Caco-2 (cell line): ENCODE measurements around the gene VPS13D. TPM values are rescaled to one million over a fixed set of nuclear protein-coding genes. Genes with fewer than 3 reads are reported as not detected.
"Not testable (repeated sequence)": the region's sequence is repeated elsewhere in the genome, so short reads cannot be mapped to it uniquely, and the experiment has no call there.

Source experiments
- BruUV-seq: library from RNA; stranded (reverse); fragments of 400-500 nt; replicated peaks from 2 replicates; lab custom pipeline; 2021; lab: Mats Ljungman, UMichigan
- CTCF ChIA-PET: fragments of 300-600 bp; sonication (Branson Sonifier 250); formaldehyde crosslinking; loops from one replicate; lab custom pipeline; 2022; ENCODE audit warnings: antibody characterized with exemption; lab: Charles Lee
- POLR2A ChIA-PET: fragments of 300-600 bp; sonication (Branson Sonifier 250); formaldehyde crosslinking; loops from one replicate; lab custom pipeline; 2022; ENCODE audit warnings: antibody characterized with exemption; lab: Charles Lee
- DNase-seq, 2 experiments: peaks; one replicate each; pipeline versions ENCODE4 v3.0.0 to v3.0.0-alpha.2; 2020 to 2022
- H3K27me3 ChIP-seq: replicated peaks from 2 replicates; pipeline ENCODE4 v1.6.0; 2011; ENCODE audit warnings: low read length; ENCODE audit not compliant: control insufficient read depth, insufficient read depth
- H3K36me3 ChIP-seq: 2 replicates; pipeline ENCODE4 v1.5.1; 2011; ENCODE audit warnings: low read length; ENCODE audit not compliant: control insufficient read depth, insufficient read depth
- H3K4me1 ChIP-seq: fragments of 250-450 bp; sonication (Bioruptor Pico); 2 replicates; pipeline ENCODE4 v1.5.1; 2020; ENCODE audit warnings: mild to moderate bottlenecking
- H3K4me3 ChIP-seq: 2 replicates; pipeline ENCODE4 v1.5.1; 2011; ENCODE audit warnings: low read depth, mild to moderate bottlenecking, control low read depth, low read length
- H3K9me3 ChIP-seq: fragments of 250-450 bp; sonication (Bioruptor Pico); 2 replicates; pipeline ENCODE4 v1.5.1; 2020; ENCODE audit warnings: mild to moderate bottlenecking, moderate library complexity
- H3K27ac Mint-ChIP-seq: one replicate; pipeline ENCODE4 v1.8.0; 2022; ENCODE audit warnings: mixed read lengths; ENCODE audit not compliant: unreplicated experiment
- H3K27me3 Mint-ChIP-seq: one replicate; pipeline ENCODE4 v1.8.0; 2022; ENCODE audit warnings: mixed read lengths; ENCODE audit not compliant: insufficient read depth, unreplicated experiment
- H3K36me3 Mint-ChIP-seq: one replicate; pipeline ENCODE4 v1.8.0; 2022; ENCODE audit warnings: mild to moderate bottlenecking, mixed read lengths; ENCODE audit not compliant: insufficient read depth, unreplicated experiment
- H3K4me1 Mint-ChIP-seq: one replicate; pipeline ENCODE4 v1.8.0; 2022; ENCODE audit warnings: low read depth, mixed read lengths; ENCODE audit not compliant: unreplicated experiment
- H3K4me3 Mint-ChIP-seq: one replicate; pipeline ENCODE4 v1.8.0; 2022; ENCODE audit warnings: mild to moderate bottlenecking, moderate library complexity, mixed read lengths; ENCODE audit not compliant: unreplicated experiment
- H3K9me3 Mint-ChIP-seq: one replicate; pipeline ENCODE4 v1.8.0; 2022; ENCODE audit warnings: mixed read lengths; ENCODE audit not compliant: unreplicated experiment
- CTCF ChIP-seq, 2 experiments: fragments of 200-600 bp in 1 of 2; IDR thresholded peaks; 1 replicate in 1 of 2; 2 replicates in 1 of 2; pipeline versions ENCODE4 v1.5.1 to v1.8.0; 2011 to 2022; ENCODE audit warnings: antibody characterized with exemption in 1 of 2, control low read depth in 1 of 2, inconsistent platforms in 1 of 2, low read depth in 1 of 2, low read length in 1 of 2, mild to moderate bottlenecking in 1 of 2, moderate library complexity in 1 of 2; ENCODE audit not compliant: insufficient read depth in 1 of 2, severe bottlenecking in 1 of 2, unreplicated experiment in 1 of 2
- intact Hi-C: fragments of 100-400 bp; cut with micrococcal nuclease; formaldehyde crosslinking; loops from one replicate; pipeline ENCODE4 v1.10.0; 2022; ENCODE audit not compliant: unreplicated experiment
- total RNA-seq: library from RNA; stranded (reverse); gene quantifications from 2 replicates; pipeline ENCODE4 v1.2.3, GENCODE V29; 2022

VPS13D gene
- total RNA-seq, 1 experiment from 2014 or later, result 25.6 TPM

GRCh38 chr1:12320486-12320885 lies 90.7 kb downstream of the VPS13D start:
- Mint-ChIP-seq H3K36me3 (peaks cover 18% of the 10 kb centered on the region), H3K27ac (no peak overlapping the region), H3K4me3 (no peak overlapping the region), H3K27me3 (no peaks in the 10 kb centered on the region), H3K9me3 (no peaks in the 10 kb centered on the region), H3K4me1 (peaks cover 7% of the 10 kb centered on the region)
- Histone ChIP-seq H3K27me3 (no peaks in the 10 kb centered on the region), H3K4me1 (0 out of 2 replicates have a peak, but pooled peaks cover 11% of the 10 kb centered on the region), H3K9me3 (no peaks in the 10 kb centered on the region), H3K4me3 (no peak overlapping the region), H3K36me3 (no peaks in the 10 kb centered on the region; the same call in 1 of the 2 replicates)
- CTCF ChIA-PET, result no interaction called here
- POLR2A ChIA-PET, result no interaction called here
- DNase-seq, result no peak
- TF ChIP-seq CTCF (IDR thresholded peaks at IDR 0.05; ENCODE audit: insufficient read depth in 1 of 2, low read depth in 1 of 2, low read length in 1 of 2, severe bottlenecking in 1 of 2, unreplicated experiment in 1 of 2), result no peak
- intact Hi-C loops, result no loop called here
- no TSS peak for BruUV-seq

GRCh38 chr1:12324423-12324822 lies 94.6 kb downstream of the VPS13D start:
- no TSS peak for BruUV-seq
- H3K9me3 Mint-ChIP-seq, result no peaks in the 10 kb centered on the region
- TF ChIP-seq CTCF (IDR thresholded peaks at IDR 0.05; ENCODE audit: insufficient read depth in 1 of 2, low read depth in 1 of 2, low read length in 1 of 2, severe bottlenecking in 1 of 2, unreplicated experiment in 1 of 2), result no peak
- H3K4me3 ChIP-seq, result no peak overlapping the region
- H3K27me3 Mint-ChIP-seq, result no peaks in the 10 kb centered on the region
- no peaks in the 10 kb centered on the region for H3K27me3 ChIP-seq
- no peak overlapping the region for H3K4me3 Mint-ChIP-seq
- CTCF ChIA-PET, result no interaction called here
- H3K36me3 ChIP-seq, result peaks cover 2% of the 10 kb centered on the region; the same call in 1 of the 2 replicates
- no peak overlapping the region for H3K27ac Mint-ChIP-seq
- POLR2A ChIA-PET, result no interaction called here
- no peak for DNase-seq
- intact Hi-C loops, result no loop called here
- 0 out of 2 replicates have a peak, but pooled peaks cover 4% of the 10 kb centered on the region for H3K4me1 ChIP-seq
- peaks cover 22% of the 10 kb centered on the region for H3K36me3 Mint-ChIP-seq
- no peaks in the 10 kb centered on the region for H3K9me3 ChIP-seq
- peaks cover 7% of the 10 kb centered on the region for H3K4me1 Mint-ChIP-seq

- DNase-seq, CTCF ChIA-PET, H3K27ac Mint-ChIP-seq, H3K9me3 Mint-ChIP-seq, H3K9me3 ChIP-seq, H3K4me1 ChIP-seq, H3K4me3 ChIP-seq, H3K4me3 Mint-ChIP-seq, H3K27me3 Mint-ChIP-seq, H3K36me3 ChIP-seq, POLR2A ChIA-PET, intact Hi-C loops, H3K4me1 Mint-ChIP-seq, H3K27me3 ChIP-seq, BruUV-seq: not testable (repeated sequence)
- H3K36me3 Mint-ChIP-seq, result peaks cover 16% of the 10 kb centered on the region
Observed at GRCh38 chr1:12324973-12325372, 95.1 kb downstream of the VPS13D start.

- no peak overlapping the region for H3K27ac Mint-ChIP-seq
- ChIA-PET CTCF (no interaction called here), POLR2A (no interaction called here)
- no TSS peak for BruUV-seq
- no peak for TF ChIP-seq CTCF (IDR thresholded peaks at IDR 0.05; ENCODE audit: insufficient read depth in 1 of 2, low read depth in 1 of 2, low read length in 1 of 2, severe bottlenecking in 1 of 2, unreplicated experiment in 1 of 2)
- no peak overlapping the region for H3K4me3 ChIP-seq
- intact Hi-C loops, result no loop called here
- peaks cover 19% of the 10 kb centered on the region for H3K36me3 Mint-ChIP-seq
- no peak overlapping the region for H3K4me3 Mint-ChIP-seq
- H3K4me1 Mint-ChIP-seq, result peaks cover 7% of the 10 kb centered on the region
- H3K4me1 ChIP-seq, result 0 out of 2 replicates have a peak, but pooled peaks cover 4% of the 10 kb centered on the region
- no peaks in the 10 kb centered on the region for H3K27me3 ChIP-seq
- peaks cover 2% of the 10 kb centered on the region; the same call in 1 of the 2 replicates for H3K36me3 ChIP-seq
- no peaks in the 10 kb centered on the region for H3K9me3 Mint-ChIP-seq
- no peaks in the 10 kb centered on the region for H3K9me3 ChIP-seq
- DNase-seq, result no peak
- no peaks in the 10 kb centered on the region for H3K27me3 Mint-ChIP-seq
Observed at GRCh38 chr1:12326986-12327385, 97.2 kb downstream of the VPS13D start.
